ENCODE results near the gene CARD10. TPM values are rescaled to one million over a fixed set of nuclear protein-coding genes. Genes with fewer than 3 reads are reported as not detected.
A peak's percentile ranks its signal among the peaks of the same experiment; 100 is the strongest.

The CARD10 gene
- total RNA-seq, 2 donors from 2014 or later = 20.3 to 24.4 TPM

DNA sequence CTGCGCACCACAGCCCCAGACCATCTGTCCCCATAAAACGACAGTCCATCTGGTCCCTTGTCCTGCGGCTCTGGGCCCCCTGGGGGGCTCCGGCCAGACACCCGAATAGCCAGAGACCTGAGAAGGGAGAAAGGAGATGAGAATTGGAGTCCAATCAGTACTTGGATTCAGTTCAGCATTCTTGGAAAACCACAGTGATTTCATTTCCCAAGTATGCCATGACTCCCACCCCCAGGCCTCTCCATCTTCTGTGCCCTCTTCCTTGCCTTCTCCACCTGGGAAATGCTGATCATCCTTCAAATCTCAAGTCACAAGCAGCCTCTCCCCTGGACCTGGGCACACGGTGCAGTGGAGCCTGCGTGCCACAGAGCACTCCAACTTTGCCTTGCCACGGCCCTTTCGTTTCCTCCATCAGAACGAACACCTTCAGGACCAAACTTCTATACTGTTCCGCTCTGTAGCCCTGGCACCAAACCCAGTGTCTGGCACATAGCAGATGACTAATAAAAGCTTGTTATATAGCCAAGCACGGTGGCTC, 22.1 kb downstream of the CARD10 start:
- peaks cover 7% of the 10 kb centered on the region for H3K4me1 ChIP-seq (ENCODE audit: control insufficient read depth, insufficient read depth, low read length)
- TF ChIP-seq, protein P1, sequence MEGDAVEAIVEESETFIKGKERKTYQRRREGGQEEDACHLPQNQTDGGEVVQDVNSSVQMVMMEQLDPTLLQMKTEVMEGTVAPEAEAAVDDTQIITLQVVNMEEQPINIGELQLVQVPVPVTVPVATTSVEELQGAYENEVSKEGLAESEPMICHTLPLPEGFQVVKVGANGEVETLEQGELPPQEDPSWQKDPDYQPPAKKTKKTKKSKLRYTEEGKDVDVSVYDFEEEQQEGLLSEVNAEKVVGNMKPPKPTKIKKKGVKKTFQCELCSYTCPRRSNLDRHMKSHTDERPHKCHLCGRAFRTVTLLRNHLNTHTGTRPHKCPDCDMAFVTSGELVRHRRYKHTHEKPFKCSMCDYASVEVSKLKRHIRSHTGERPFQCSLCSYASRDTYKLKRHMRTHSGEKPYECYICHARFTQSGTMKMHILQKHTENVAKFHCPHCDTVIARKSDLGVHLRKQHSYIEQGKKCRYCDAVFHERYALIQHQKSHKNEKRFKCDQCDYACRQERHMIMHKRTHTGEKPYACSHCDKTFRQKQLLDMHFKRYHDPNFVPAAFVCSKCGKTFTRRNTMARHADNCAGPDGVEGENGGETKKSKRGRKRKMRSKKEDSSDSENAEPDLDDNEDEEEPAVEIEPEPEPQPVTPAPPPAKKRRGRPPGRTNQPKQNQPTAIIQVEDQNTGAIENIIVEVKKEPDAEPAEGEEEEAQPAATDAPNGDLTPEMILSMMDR (conservative IDR thresholded peaks at IDR 0.05) = no peak
- Mint-ChIP-seq H3K27me3 (ENCODE audit: insufficient read depth) (no peaks in the 10 kb centered on the region), H3K4me1 (peaks cover 13% of the 10 kb centered on the region), H3K27ac (no peak overlapping the region), H3K4me3 (no peak overlapping the region), H3K9me3 (no peaks in the 10 kb centered on the region), H3K36me3 (ENCODE audit: low read depth) (peaks cover 24% of the 10 kb centered on the region)
- no peak overlapping the region for H3K27ac ChIP-seq (ENCODE audit: low read depth, low read length)
- no peaks in the 10 kb centered on the region for H3K27me3 ChIP-seq (ENCODE audit: control insufficient read depth, insufficient read depth, low read length, poor library complexity, severe bottlenecking)
- no peaks in the 10 kb centered on the region for H3K36me3 ChIP-seq (ENCODE audit: control insufficient read depth, insufficient read depth, low read length)
- H3K4me3 ChIP-seq (ENCODE audit: low read length) = no peak overlapping the region
- H3K9me3 ChIP-seq (ENCODE audit: control insufficient read depth, low read length) = no peaks in the 10 kb centered on the region
- WGBS, 2 experiments (ENCODE audit: insufficient coverage in 1 of 2, insufficient read length in 1 of 2) = 94 to 100% methylated on average over 3 to 12 of the region's 12 CpGs
- DNase-seq = no peak
- H3K9ac ChIP-seq (ENCODE audit: extremely low read depth, low read length, poor library complexity, severe bottlenecking) = no peak overlapping the region

- Mint-ChIP-seq H3K36me3 (ENCODE audit: low read depth) (peaks cover 24% of the 10 kb centered on the region), H3K4me1 (peaks cover 8% of the 10 kb centered on the region), H3K9me3 (no peaks in the 10 kb centered on the region), H3K27ac (no peak overlapping the region), H3K27me3 (ENCODE audit: insufficient read depth) (no peaks in the 10 kb centered on the region), H3K4me3 (no peak overlapping the region)
- WGBS, 2 experiments (ENCODE audit: insufficient coverage in 1 of 2, insufficient read length in 1 of 2) = 92 to 100% methylated on average over 1 to 11 of the region's 11 CpGs
- peak; percentile 77 for DNase-seq
- H3K9ac ChIP-seq (ENCODE audit: extremely low read depth, low read length, poor library complexity, severe bottlenecking) = no peak overlapping the region
- no peaks in the 10 kb centered on the region for H3K27me3 ChIP-seq (ENCODE audit: control insufficient read depth, insufficient read depth, low read length, poor library complexity, severe bottlenecking)
- H3K4me3 ChIP-seq (ENCODE audit: low read length) = no peak overlapping the region
- TF ChIP-seq, protein P1 (conservative IDR thresholded peaks at IDR 0.05) = no peak
- no peak overlapping the region for H3K27ac ChIP-seq (ENCODE audit: low read depth, low read length)
- H3K9me3 ChIP-seq (ENCODE audit: control insufficient read depth, low read length) = no peaks in the 10 kb centered on the region
- peaks cover 7% of the 10 kb centered on the region for H3K4me1 ChIP-seq (ENCODE audit: control insufficient read depth, insufficient read depth, low read length)
- H3K36me3 ChIP-seq (ENCODE audit: control insufficient read depth, insufficient read depth, low read length) = no peaks in the 10 kb centered on the region
Measured at GRCh38 chr22:37496651-37497050, 22.6 kb downstream of the CARD10 start.

DNA sequence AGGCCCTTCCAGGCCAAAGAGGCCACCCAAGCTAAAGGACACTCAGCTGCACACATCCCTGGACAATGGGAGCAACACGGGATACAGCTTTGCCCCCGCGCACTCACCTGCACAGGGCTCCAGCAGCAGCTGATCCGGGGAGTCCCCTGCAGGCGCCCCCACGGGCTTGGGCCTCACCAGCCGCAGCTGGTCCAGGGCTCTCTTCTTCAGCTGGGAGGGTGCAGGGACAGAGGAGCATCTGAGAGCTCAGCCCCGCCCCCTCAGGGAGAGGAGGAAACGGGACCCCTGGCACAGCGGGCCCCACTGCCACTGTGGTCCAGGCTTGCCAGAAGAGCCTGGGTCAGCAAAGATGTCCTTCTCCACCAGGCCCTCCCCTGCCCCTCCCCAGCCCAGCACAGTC, 25.2 kb downstream of the CARD10 start:
- Mint-ChIP-seq H3K36me3 (ENCODE audit: low read depth) (peaks cover 35% of the 10 kb centered on the region), H3K9me3 (no peaks in the 10 kb centered on the region), H3K4me3 (no peak overlapping the region), H3K27ac (no peak overlapping the region), H3K27me3 (ENCODE audit: insufficient read depth) (no peaks in the 10 kb centered on the region), H3K4me1 (peaks cover 5% of the 10 kb centered on the region)
- Histone ChIP-seq H3K9ac (ENCODE audit: extremely low read depth, low read length, poor library complexity, severe bottlenecking) (no peak overlapping the region), H3K27ac (ENCODE audit: low read depth, low read length) (no peak overlapping the region), H3K27me3 (ENCODE audit: control insufficient read depth, insufficient read depth, low read length, poor library complexity, severe bottlenecking) (no peaks in the 10 kb centered on the region), H3K4me3 (ENCODE audit: low read length) (no peak overlapping the region), H3K36me3 (ENCODE audit: control insufficient read depth, insufficient read depth, low read length) (no peaks in the 10 kb centered on the region), H3K9me3 (ENCODE audit: control insufficient read depth, low read length) (no peaks in the 10 kb centered on the region), H3K4me1 (ENCODE audit: control insufficient read depth, insufficient read depth, low read length) (no peaks in the 10 kb centered on the region)
- TF ChIP-seq, protein P1 (conservative IDR thresholded peaks at IDR 0.05) = no peak
- no peak for DNase-seq
- 90 to 91% methylated on average over 10 of the region's 10 CpGs for WGBS, 2 experiments (ENCODE audit: insufficient coverage in 1 of 2, insufficient read length in 1 of 2)
